Keratinocyte (primary cell): Measurements from ENCODE around the gene GRK4.

Source experiments
- EZH2 ChIP-seq: IDR thresholded peaks from one replicate; pipeline ENCODE4 v1.6.1; 2012; ENCODE audit warnings: inconsistent platforms, mild to moderate bottlenecking, low read length, moderate library complexity
- TF ChIP-seq, protein P1 (sequence below), 3 experiments: IDR thresholded peaks in 1 of 3; conservative IDR thresholded peaks in 1 of 3; optimal IDR thresholded peaks in 1 of 3; 2 replicates in 2 of 3; 3 replicates in 1 of 3; pipeline versions ENCODE3 to v1.5.1; 2011; ENCODE audit warnings: low read length in 3 of 3, mild to moderate bottlenecking in 3 of 3, moderate library complexity in 2 of 3, control low read depth in 1 of 3, inconsistent platforms in 1 of 3; ENCODE audit not compliant: insufficient read depth in 2 of 3; ENCODE audit errors: extremely low read depth in 1 of 3

DNA sequence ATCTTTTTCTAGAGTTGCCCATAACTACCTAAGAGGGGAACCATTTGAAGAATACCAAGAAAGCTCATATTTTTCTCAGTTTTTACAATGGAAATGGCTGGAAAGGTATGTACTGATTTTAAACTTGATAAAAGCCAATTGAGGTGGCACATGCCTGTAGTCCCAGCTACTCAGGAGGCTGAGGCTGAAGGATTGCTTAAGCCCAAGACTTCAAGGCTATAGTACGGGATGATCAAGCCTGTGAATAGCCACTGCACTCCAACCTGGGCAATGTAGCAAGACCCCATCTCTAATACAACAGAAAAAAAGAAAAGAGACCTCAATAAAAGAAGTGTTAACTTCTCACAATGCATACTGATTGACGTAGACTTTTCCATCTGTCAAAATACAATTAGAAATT is 44.4 kb downstream of the GRK4 start:
- TF ChIP-seq, protein P1, sequence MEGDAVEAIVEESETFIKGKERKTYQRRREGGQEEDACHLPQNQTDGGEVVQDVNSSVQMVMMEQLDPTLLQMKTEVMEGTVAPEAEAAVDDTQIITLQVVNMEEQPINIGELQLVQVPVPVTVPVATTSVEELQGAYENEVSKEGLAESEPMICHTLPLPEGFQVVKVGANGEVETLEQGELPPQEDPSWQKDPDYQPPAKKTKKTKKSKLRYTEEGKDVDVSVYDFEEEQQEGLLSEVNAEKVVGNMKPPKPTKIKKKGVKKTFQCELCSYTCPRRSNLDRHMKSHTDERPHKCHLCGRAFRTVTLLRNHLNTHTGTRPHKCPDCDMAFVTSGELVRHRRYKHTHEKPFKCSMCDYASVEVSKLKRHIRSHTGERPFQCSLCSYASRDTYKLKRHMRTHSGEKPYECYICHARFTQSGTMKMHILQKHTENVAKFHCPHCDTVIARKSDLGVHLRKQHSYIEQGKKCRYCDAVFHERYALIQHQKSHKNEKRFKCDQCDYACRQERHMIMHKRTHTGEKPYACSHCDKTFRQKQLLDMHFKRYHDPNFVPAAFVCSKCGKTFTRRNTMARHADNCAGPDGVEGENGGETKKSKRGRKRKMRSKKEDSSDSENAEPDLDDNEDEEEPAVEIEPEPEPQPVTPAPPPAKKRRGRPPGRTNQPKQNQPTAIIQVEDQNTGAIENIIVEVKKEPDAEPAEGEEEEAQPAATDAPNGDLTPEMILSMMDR (optimal IDR thresholded peaks at IDR 0.05 in 1 of 3, IDR thresholded peaks at IDR 0.05 in 1 of 3, conservative IDR thresholded peaks at IDR 0.05 in 1 of 3; ENCODE audit: extremely low read depth in 1 of 3, insufficient read depth in 2 of 3, low read length in 3 of 3) = no peak
- no peak for TF ChIP-seq EZH2
